ENCODE data around the gene TMEM187. TPM values are rescaled to one million over a fixed set of nuclear protein-coding genes. Genes with fewer than 3 reads are reported as not detected.
A peak's percentile ranks its signal among the peaks of the same experiment; 100 is the strongest.

TMEM187 gene
- total RNA-seq, result 3.3 and 6.7 TPM in 2 replicates

GRCh38 chrX:153972368-153973126 is at the start of gene TMEM187:
TSS of gene TMEM187 (plus strand) at chrX:153972754. CDS start at chrX:153982063, 9,309 bp downstream.
- DNase-seq (ENCODE audit: extremely low read depth, low read depth, low spot score), result no peak

GRCh38 chrX:153922932-153923857 is 49.4 kb upstream of the TMEM187 start:
- DNase-seq (ENCODE audit: extremely low read depth, low read depth, low spot score), result no peak

GRCh38 chrX:153924149-153924861 is 48.2 kb upstream of the TMEM187 start:
- DNase-seq (ENCODE audit: extremely low read depth, low read depth, low spot score), result no peak

GRCh38 chrX:153925387-153925738 is 47.2 kb upstream of the TMEM187 start:
- DNase-seq (ENCODE audit: extremely low read depth, low read depth, low spot score), result no peak

- no peak for DNase-seq (ENCODE audit: extremely low read depth, low read depth, low spot score)
These were observed 46.6 kb upstream of the TMEM187 start, which contains the start of gene ARHGAP4 for GRCh38 chrX:153925739-153926551. TSS of gene ARHGAP4 (minus strand) at chrX:153926264. CDS start at chrX:153926202, 62 bp downstream.

GRCh38 chrX:153926552-153926857 is 46.0 kb upstream of the TMEM187 start:
- DNase-seq (ENCODE audit: extremely low read depth, low read depth, low spot score), result no peak

- DNase-seq (ENCODE audit: extremely low read depth, low read depth, low spot score), result no peak
These were observed 45.5 kb upstream of the TMEM187 start for GRCh38 chrX:153926858-153927671.

GRCh38 chrX:153927672-153927921 is 45.0 kb upstream of the TMEM187 start:
- no peak for DNase-seq (ENCODE audit: extremely low read depth, low read depth, low spot score)

GRCh38 chrX:153927922-153928760 is 44.4 kb upstream of the TMEM187 start:
- peak; percentile 68 for DNase-seq (ENCODE audit: extremely low read depth, low read depth, low spot score)

- DNase-seq (ENCODE audit: extremely low read depth, low read depth, low spot score), result no peak
These were observed 43.7 kb upstream of the TMEM187 start for GRCh38 chrX:153928846-153929245.

- no peak for DNase-seq (ENCODE audit: extremely low read depth, low read depth, low spot score)
These were observed 43.0 kb upstream of the TMEM187 start for GRCh38 chrX:153929576-153929975.

GRCh38 chrX:153930011-153930910 is 42.3 kb upstream of the TMEM187 start:
- DNase-seq (ENCODE audit: extremely low read depth, low read depth, low spot score), result no peak

- no peak for DNase-seq (ENCODE audit: extremely low read depth, low read depth, low spot score)
These were observed 41.4 kb upstream of the TMEM187 start for GRCh38 chrX:153931151-153931550.

GRCh38 chrX:153931748-153932147 is 40.8 kb upstream of the TMEM187 start:
- DNase-seq (ENCODE audit: extremely low read depth, low read depth, low spot score), result no peak

- no peak for DNase-seq (ENCODE audit: extremely low read depth, low read depth, low spot score)
These were observed 40.2 kb upstream of the TMEM187 start for GRCh38 chrX:153932220-153932915.

GRCh38 chrX:153933748-153934147 is 38.8 kb upstream of the TMEM187 start:
- no peak for DNase-seq (ENCODE audit: extremely low read depth, low read depth, low spot score)

- DNase-seq (ENCODE audit: extremely low read depth, low read depth, low spot score), result no peak
These were observed 38.3 kb upstream of the TMEM187 start for GRCh38 chrX:153934148-153934761.

All from glomerular endothelial cell (primary cell).